Measurements from ENCODE around the gene PPP1R17. TPM values are rescaled to one million over a fixed set of nuclear protein-coding genes. Genes with fewer than 3 reads are reported as not detected.

PPP1R17 gene
- total RNA-seq, 1 donor from 2014 or later: not detected

DNA sequence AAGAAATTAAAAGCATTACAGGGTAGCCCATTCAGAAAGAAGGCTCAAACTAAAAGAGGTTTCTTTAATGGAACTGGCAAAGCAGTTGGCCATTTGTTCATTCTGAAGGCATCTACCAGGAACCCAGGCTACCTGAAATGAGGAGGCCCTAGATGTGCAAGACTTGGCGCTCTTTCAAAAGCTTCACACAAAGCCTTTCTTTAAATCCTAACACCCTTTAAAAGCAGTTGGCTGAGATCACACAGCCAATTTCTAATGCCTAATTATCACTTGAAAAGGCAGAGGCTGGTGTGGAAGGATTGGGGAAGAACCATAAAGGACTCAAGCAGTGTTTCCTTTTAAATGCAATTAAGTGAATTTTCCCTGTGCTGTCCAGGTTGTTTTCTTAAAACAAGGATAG, 23.2 kb downstream of the PPP1R17 start:
- DNase-seq (no peak), ATAC-seq (ENCODE audit: low read depth) (no peak)
- ChIA-PET POLR2A (no interaction called here), CTCF (no interaction called here)
- Mint-ChIP-seq H3K36me3 (ENCODE audit: low read depth) (no peaks in the 10 kb centered on the region), H3K27me3 (peaks cover 3% of the 10 kb centered on the region), H3K4me1 (peaks cover 11% of the 10 kb centered on the region), H3K4me3 (no peak overlapping the region), H3K27ac (no peak overlapping the region), H3K9me3 (no peaks in the 10 kb centered on the region)
- intact Hi-C loops (cut with micrococcal nuclease): no loop called here
- TF ChIP-seq, protein P1, sequence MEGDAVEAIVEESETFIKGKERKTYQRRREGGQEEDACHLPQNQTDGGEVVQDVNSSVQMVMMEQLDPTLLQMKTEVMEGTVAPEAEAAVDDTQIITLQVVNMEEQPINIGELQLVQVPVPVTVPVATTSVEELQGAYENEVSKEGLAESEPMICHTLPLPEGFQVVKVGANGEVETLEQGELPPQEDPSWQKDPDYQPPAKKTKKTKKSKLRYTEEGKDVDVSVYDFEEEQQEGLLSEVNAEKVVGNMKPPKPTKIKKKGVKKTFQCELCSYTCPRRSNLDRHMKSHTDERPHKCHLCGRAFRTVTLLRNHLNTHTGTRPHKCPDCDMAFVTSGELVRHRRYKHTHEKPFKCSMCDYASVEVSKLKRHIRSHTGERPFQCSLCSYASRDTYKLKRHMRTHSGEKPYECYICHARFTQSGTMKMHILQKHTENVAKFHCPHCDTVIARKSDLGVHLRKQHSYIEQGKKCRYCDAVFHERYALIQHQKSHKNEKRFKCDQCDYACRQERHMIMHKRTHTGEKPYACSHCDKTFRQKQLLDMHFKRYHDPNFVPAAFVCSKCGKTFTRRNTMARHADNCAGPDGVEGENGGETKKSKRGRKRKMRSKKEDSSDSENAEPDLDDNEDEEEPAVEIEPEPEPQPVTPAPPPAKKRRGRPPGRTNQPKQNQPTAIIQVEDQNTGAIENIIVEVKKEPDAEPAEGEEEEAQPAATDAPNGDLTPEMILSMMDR (IDR thresholded peaks at IDR 0.05): no peak

GRCh38 chr7:31716355-31716754, 29.3 kb downstream of the PPP1R17 start:
- ChIA-PET CTCF (no interaction called here), POLR2A (no interaction called here)
- Mint-ChIP-seq H3K4me1 (no peaks in the 10 kb centered on the region), H3K9me3 (no peaks in the 10 kb centered on the region), H3K27me3 (peaks cover 3% of the 10 kb centered on the region), H3K27ac (no peak overlapping the region), H3K4me3 (no peak overlapping the region), H3K36me3 (ENCODE audit: low read depth) (no peaks in the 10 kb centered on the region)
- DNase-seq (no peak), ATAC-seq (ENCODE audit: low read depth) (no peak)
- TF ChIP-seq, protein P1 (IDR thresholded peaks at IDR 0.05): no peak
- intact Hi-C loops (cut with micrococcal nuclease): no loop called here

DNA sequence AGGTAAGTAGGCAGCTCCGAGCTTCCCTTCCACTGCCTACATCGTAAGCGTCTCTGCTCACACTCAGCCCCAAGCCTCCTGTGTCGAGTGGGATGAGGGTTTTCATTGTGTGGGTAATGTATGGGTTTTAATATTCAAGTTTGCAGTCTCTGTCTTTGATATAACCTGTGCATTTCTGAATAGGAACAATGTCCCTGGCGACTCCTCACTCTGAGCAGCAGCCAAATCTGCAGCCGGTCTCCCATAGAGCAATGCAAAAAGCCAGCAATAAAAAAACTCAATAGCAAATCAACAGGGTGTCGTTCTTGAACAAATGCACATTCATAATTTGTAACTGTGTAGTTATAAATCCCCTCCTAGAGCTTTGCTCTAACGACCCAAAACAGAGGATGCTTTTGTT, 33.4 kb downstream of the PPP1R17 start:
- DNase-seq: no peak
- Mint-ChIP-seq H3K36me3 (ENCODE audit: low read depth) (no peaks in the 10 kb centered on the region), H3K27me3 (no peaks in the 10 kb centered on the region), H3K4me3 (no peak overlapping the region), H3K4me1 (no peaks in the 10 kb centered on the region), H3K9me3 (no peaks in the 10 kb centered on the region), H3K27ac (no peak overlapping the region)
- ATAC-seq (ENCODE audit: low read depth): no peak
- ChIA-PET POLR2A (no interaction called here), CTCF (no interaction called here)
- TF ChIP-seq, protein P1 (IDR thresholded peaks at IDR 0.05): no peak
- intact Hi-C loops (cut with micrococcal nuclease): no loop called here

- ATAC-seq (ENCODE audit: low read depth) (no peak), DNase-seq (no peak)
- Mint-ChIP-seq H3K27ac (no peak overlapping the region), H3K4me1 (no peaks in the 10 kb centered on the region), H3K36me3 (ENCODE audit: low read depth) (no peaks in the 10 kb centered on the region), H3K27me3 (no peaks in the 10 kb centered on the region), H3K9me3 (no peaks in the 10 kb centered on the region), H3K4me3 (no peak overlapping the region)
- ChIA-PET POLR2A (no interaction called here), CTCF (no interaction called here)
- TF ChIP-seq, protein P1 (IDR thresholded peaks at IDR 0.05): no peak
- intact Hi-C loops (cut with micrococcal nuclease): no loop called here
These were observed 37.7 kb downstream of the PPP1R17 start for GRCh38 chr7:31724696-31725095.

DNA sequence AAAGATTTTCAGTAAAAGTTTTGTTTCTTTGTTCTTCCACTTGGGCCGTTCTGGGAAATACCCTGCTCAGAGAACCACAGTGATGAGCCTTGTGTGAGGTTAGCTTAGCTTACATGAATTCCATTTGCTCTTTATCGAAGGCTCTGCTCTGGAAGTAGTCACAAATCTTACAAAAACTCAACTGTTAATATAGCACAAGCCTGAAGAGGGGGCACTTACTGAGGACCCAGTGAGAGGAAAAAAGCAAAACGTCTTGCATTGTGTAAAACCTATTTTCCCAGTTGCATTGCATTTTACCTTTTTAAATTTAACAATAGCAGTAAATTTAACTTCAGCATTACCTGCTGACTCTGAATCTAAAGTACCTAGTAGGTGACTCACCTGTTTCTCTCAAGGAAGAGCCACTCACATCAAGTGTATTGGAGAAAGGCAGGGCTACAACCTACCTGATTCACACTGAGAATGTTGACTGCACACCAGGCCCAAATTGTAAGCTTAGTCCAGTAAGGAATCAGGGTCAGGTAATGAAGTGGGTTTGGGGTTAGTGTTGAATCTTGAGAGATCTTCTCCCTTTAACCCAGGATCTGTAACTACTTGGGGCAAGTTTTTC, 42.3 kb downstream of the PPP1R17 start:
- intact Hi-C loops (cut with micrococcal nuclease): no loop called here
- TF ChIP-seq, protein P1 (IDR thresholded peaks at IDR 0.05): no peak
- no peaks in the 10 kb centered on the region for H3K27me3 Mint-ChIP-seq
- no peak overlapping the region for H3K4me3 Mint-ChIP-seq
- H3K36me3 Mint-ChIP-seq (ENCODE audit: low read depth): no peaks in the 10 kb centered on the region
- CTCF ChIA-PET: no interaction called here
- no peak overlapping the region for H3K27ac Mint-ChIP-seq
- no peak for DNase-seq
- no peaks in the 10 kb centered on the region for H3K4me1 Mint-ChIP-seq
- H3K9me3 Mint-ChIP-seq: no peaks in the 10 kb centered on the region
- POLR2A ChIA-PET: no interaction called here
- no peak for ATAC-seq (ENCODE audit: low read depth)
